Neutrophil (primary cell): ENCODE results near the gene ZNF556.

Experiments
- H3K27ac ChIP-seq: fragments of 200-600 bp; sonication (generic); 2 replicates; pipeline ENCODE4 v1.5.1; 2016; ENCODE audit warnings: mild to moderate bottlenecking, moderate library complexity
- H3K27me3 ChIP-seq: fragments of 200-600 bp; sonication (generic); 2 replicates; pipeline ENCODE4 v1.6.0; 2016; ENCODE audit warnings: mild to moderate bottlenecking
- H3K36me3 ChIP-seq: fragments of 200-600 bp; sonication (generic); 2 replicates; pipeline ENCODE4 v1.5.1; 2017
- H3K4me1 ChIP-seq, 2 experiments: fragments of 200-600 bp in 1 of 2; sonication (generic) in 1 of 2; 1 replicate in 1 of 2; 2 replicates in 1 of 2; pipeline versions ENCODE4 v1.5.1 to v1.6.1; 2013 to 2016; ENCODE audit warnings: low read depth in 1 of 2, low read length in 1 of 2, mild to moderate bottlenecking in 1 of 2, moderate library complexity in 1 of 2; ENCODE audit not compliant: control insufficient read depth in 1 of 2, insufficient read depth in 1 of 2
- H3K4me3 ChIP-seq, 2 experiments: fragments of 200-600 bp in 1 of 2; sonication (generic) in 1 of 2; 1 replicate in 1 of 2; 2 replicates in 1 of 2; pipeline ENCODE4 v1.5.1; 2013 to 2016; ENCODE audit warnings: low read depth in 1 of 2, low read length in 1 of 2, mild to moderate bottlenecking in 1 of 2, moderate library complexity in 1 of 2
- H3K9me3 ChIP-seq: fragments of 200-600 bp; sonication (generic); 2 replicates; pipeline ENCODE4 v1.5.1; 2016
- TF ChIP-seq, protein P1 (sequence below): fragments of 200-600 bp; sonication (generic); IDR thresholded peaks from 2 replicates; pipeline ENCODE4 v1.5.1; 2016; ENCODE audit warnings: antibody characterized with exemption

Gene ZNF556

DNA sequence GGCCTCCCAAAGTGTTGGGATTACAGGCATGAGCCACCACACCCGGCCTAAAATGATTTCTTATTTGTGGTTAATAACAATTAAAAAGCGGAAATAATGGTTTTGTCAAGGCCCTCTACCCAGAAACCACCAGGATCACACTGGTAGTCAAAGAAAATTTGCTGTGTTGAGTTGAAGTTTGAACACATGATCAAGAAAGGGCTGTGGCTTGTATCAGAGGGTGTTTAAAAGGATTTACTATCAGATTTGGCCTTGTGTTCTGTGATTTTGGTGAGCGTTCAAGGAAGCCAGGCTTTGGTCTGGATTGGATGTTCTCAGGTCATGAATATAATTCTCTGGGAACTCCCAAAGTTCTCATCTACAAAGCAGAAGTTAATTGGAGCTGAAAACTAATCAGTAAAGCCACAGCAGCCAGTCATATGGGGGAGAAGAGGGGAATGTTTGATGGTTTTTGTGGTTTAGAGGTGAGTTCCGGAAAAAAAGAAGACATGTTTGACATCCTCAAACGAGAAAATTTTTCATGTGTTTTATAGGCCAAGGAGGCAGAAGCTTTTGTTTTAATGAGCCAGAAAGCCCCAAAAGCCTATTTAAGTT, 10.6 kb upstream of the ZNF556 start:
- TF ChIP-seq, protein P1, sequence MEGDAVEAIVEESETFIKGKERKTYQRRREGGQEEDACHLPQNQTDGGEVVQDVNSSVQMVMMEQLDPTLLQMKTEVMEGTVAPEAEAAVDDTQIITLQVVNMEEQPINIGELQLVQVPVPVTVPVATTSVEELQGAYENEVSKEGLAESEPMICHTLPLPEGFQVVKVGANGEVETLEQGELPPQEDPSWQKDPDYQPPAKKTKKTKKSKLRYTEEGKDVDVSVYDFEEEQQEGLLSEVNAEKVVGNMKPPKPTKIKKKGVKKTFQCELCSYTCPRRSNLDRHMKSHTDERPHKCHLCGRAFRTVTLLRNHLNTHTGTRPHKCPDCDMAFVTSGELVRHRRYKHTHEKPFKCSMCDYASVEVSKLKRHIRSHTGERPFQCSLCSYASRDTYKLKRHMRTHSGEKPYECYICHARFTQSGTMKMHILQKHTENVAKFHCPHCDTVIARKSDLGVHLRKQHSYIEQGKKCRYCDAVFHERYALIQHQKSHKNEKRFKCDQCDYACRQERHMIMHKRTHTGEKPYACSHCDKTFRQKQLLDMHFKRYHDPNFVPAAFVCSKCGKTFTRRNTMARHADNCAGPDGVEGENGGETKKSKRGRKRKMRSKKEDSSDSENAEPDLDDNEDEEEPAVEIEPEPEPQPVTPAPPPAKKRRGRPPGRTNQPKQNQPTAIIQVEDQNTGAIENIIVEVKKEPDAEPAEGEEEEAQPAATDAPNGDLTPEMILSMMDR, result no peak
- H3K36me3 ChIP-seq, result peaks cover 11% of the 10 kb centered on the region
- no peaks in the 10 kb centered on the region for H3K27me3 ChIP-seq
- no peak overlapping the region for H3K27ac ChIP-seq
- peaks cover 24% of the 10 kb centered on the region for H3K9me3 ChIP-seq
- no peaks in the 10 kb centered on the region for H3K4me1 ChIP-seq
- H3K4me3 ChIP-seq, result no peak overlapping the region

DNA sequence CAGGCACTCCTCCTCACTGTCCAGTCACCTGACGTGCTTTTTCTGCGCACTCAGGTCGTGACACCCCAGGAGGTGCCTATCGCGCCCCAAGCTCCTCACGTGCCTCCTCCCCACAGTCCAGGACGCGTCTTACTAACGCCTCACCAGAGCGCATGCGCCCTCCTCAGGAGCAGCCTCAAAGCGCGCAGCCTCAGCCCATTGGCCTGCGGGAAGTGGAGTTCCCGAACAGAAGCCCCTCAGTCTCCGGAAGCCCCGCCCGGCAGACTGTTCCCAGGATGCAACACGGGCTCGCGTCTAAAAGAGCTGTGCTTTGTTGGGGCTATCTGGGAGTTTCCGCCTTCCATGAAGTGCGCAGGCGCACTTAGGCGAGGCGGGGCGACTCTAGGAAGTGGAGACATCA, 8.3 kb upstream of the ZNF556 start:
- H3K27ac ChIP-seq, result no peak overlapping the region
- peaks cover 10% of the 10 kb centered on the region for H3K9me3 ChIP-seq
- no peaks in the 10 kb centered on the region for H3K36me3 ChIP-seq
- no peaks in the 10 kb centered on the region for H3K27me3 ChIP-seq
- TF ChIP-seq, protein P1, result no peak
- no peaks in the 10 kb centered on the region for H3K4me1 ChIP-seq
- no peak overlapping the region for H3K4me3 ChIP-seq

DNA sequence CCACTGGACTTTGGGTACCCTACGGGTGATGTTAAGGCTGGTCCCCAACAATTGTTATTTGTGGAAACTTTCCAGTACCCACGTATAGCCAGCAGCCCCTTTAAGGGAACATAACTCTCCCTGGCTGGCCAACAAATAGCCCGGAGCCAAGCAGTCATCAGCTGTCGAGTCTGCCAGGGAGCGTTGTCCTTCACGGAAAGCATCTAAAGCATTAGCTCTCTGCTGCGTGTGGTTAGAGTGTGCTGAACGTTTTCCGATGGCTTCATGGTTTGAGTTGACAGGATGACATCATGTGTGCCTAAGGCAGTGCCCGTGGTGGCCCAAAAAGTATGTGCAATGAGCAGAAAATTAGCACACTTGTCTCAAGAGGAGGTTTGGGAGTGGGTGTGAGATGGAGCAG, 3.3 kb upstream of the ZNF556 start:
- Histone ChIP-seq H3K36me3 (no peaks in the 10 kb centered on the region), H3K27ac (no peak overlapping the region), H3K9me3 (no peaks in the 10 kb centered on the region), H3K27me3 (no peaks in the 10 kb centered on the region), H3K4me3 (no peak overlapping the region), H3K4me1 (no peaks in the 10 kb centered on the region)
- TF ChIP-seq, protein P1, result no peak

DNA sequence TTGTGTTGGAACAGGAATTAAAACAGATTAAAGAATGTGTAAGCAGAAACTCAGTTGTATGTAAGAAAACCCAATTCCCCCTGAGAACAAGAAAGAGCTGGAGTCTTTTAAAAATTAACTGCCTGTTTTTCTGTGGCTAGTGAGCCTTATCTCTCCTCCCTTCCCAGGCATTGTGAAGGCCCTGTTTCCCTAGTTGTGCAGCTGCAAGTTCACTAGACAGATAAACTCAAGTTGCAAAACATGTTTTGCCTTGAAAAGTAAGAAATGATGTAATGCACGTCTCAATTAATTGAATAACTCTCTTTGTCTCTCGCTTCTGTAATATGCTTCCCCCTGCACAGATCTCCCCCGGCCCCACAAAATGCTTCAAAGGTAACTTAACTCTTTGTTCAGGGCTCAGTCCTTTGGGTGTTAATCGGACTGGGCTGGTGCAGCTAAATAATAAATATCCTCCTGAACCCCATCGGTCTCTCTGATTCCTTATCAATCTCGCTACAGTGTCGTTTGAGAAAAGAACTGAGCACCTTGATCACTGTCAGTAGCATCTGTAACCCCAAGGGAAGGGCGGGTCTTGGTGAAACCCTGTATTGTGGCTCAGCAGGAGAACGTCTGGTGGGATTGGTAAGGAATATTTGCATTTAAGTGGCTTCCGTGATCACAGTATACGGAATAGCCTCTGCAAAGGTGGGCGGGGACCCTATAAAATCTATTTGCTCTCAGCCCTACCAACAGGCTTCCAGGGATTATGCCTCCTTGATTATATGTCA, 1.6 kb upstream of the ZNF556 start:
- TF ChIP-seq, protein P1, result no peak
- H3K9me3 ChIP-seq, result no peaks in the 10 kb centered on the region
- no peak overlapping the region for H3K27ac ChIP-seq
- H3K36me3 ChIP-seq, result no peaks in the 10 kb centered on the region
- H3K4me3 ChIP-seq, result no peak overlapping the region
- H3K4me1 ChIP-seq, result no peaks in the 10 kb centered on the region
- H3K27me3 ChIP-seq, result no peaks in the 10 kb centered on the region

DNA sequence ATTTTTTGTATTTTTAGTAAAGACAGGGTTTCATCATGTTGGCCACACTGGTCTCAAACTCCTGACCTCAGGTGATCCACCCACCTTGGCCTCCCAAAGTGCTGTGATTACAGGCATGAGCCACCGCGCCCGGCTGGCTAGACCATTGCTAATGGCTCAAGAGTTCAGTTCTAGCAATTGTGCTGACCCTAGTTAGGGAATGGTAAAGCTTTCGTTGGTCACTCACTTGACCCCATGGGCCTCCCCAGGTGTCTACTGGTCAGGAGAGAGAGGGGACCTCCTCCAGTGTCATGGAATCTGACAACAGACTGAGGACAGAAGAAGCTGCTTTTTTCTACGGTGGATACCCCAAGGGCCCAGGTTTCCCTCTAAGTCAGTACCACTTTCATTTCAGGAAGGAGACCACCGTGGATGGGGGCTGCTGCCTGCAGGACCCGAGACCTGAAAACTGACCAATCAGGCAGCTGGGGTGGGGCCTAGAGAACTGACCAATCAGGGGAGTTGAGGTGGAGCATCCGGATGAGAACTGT, 575 bp upstream of the ZNF556 start:
- Histone ChIP-seq H3K4me3 (no peak overlapping the region), H3K27ac (no peak overlapping the region), H3K36me3 (no peaks in the 10 kb centered on the region), H3K27me3 (no peaks in the 10 kb centered on the region), H3K9me3 (no peaks in the 10 kb centered on the region), H3K4me1 (no peaks in the 10 kb centered on the region)
- TF ChIP-seq, protein P1, result no peak
